NK-92 treated with Interleukin-12 subunit alpha and Interleukin-12 subunit beta, amount 100 ng/mL, for 24 hours (cell line): ENCODE data around the gene LGALSL.

Source experiments
- DNase-seq: peaks from one replicate; lab custom pipeline; 2025; lab: John Stamatoyannopoulos, UW

LGALSL gene

GRCh38 chr2:64471600-64471999 lies 17.6 kb downstream of the LGALSL start:
- DNase-seq, result no peak

- no peak for DNase-seq
These were observed 18.9 kb downstream of the LGALSL start for GRCh38 chr2:64472881-64473280.

- DNase-seq, result no peak
These were observed 20.2 kb downstream of the LGALSL start for GRCh38 chr2:64474121-64474571.

GRCh38 chr2:64474636-64475035 lies 20.7 kb downstream of the LGALSL start:
- DNase-seq, result no peak

GRCh38 chr2:64477037-64477436 lies 23.1 kb downstream of the LGALSL start:
- no peak for DNase-seq

GRCh38 chr2:64477979-64478378 lies 24.0 kb downstream of the LGALSL start:
- DNase-seq, result no peak

GRCh38 chr2:64478502-64479230 lies 24.7 kb downstream of the LGALSL start:
- no peak for DNase-seq

GRCh38 chr2:64479259-64480117 lies 25.5 kb downstream of the LGALSL start:
- no peak for DNase-seq

GRCh38 chr2:64481665-64482064 lies 27.7 kb downstream of the LGALSL start:
- no peak for DNase-seq

GRCh38 chr2:64482243-64482642 lies 28.3 kb downstream of the LGALSL start:
- DNase-seq, result no peak

GRCh38 chr2:64482765-64483504 lies 29.0 kb downstream of the LGALSL start:
- no peak for DNase-seq

GRCh38 chr2:64485331-64485730 lies 31.4 kb downstream of the LGALSL start:
- no peak for DNase-seq

GRCh38 chr2:64485961-64486360 lies 32.0 kb downstream of the LGALSL start:
- no peak for DNase-seq

GRCh38 chr2:64487256-64488049 lies 33.5 kb downstream of the LGALSL start:
- no peak for DNase-seq

GRCh38 chr2:64488050-64488974 lies 34.4 kb downstream of the LGALSL start:
- DNase-seq, result peak; percentile 32

GRCh38 chr2:64489081-64489751 lies 35.3 kb downstream of the LGALSL start:
- DNase-seq, result no peak

- no peak for DNase-seq
These were observed 37.5 kb downstream of the LGALSL start for GRCh38 chr2:64491426-64491825.

GRCh38 chr2:64492272-64492671 lies 38.3 kb downstream of the LGALSL start:
- DNase-seq, result no peak

GRCh38 chr2:64492821-64493220 lies 38.9 kb downstream of the LGALSL start:
- no peak for DNase-seq

- DNase-seq, result no peak
These were observed 39.8 kb downstream of the LGALSL start for GRCh38 chr2:64493788-64494187.
